ENCODE results near the gene GCN1.

Gene GCN1

DNA sequence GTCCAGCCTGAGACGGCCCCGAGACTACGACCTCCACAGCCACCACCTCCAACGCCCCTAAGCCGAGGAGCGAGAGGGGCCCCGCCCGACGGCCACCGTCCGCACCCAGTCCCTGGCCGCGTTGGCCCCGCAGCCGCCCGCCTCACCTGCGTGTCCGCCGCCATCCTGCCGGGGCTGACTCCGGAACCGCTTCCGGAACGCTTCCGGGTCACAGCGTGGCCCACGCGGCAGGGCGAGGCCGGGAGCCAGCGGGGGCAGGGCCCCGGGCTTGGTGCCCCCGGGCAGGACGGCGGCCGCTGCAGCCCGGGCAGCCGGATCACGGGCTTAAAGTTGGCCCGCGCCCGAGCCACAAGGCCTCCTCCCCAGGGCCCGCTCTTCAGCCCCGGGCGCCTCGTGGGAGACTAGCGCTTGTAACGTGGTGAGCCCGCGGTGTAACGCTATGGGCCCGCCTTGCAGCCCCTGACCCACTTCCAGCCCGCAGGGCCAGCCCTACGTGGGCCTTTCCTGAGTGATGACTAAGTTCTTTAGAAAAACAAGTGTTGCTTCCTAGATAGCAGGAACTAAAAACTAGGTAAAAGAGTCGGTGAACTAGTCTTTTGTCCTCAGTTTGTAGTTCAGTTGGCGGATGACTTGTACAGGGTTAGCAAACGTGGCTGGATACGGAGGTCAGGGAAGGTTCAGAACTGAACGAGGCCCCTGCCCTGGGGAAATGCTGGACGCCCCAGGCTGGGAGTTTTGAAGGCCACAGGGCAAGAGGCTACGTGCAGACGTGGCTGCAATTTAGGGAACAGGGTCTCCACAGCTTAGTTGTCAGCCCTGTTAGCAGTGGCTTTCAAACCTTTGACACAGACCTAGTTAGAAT lies at the start of gene GCN1:
Gene GCN1 (minus strand): TSS at position 182 of the 862 bp plus-strand sequence. CDS start 18 bp downstream, at position 164.
- peaks cover 3% of the 10 kb centered on the region for H3K4me1 ChIP-seq (ENCODE audit: control insufficient read depth, insufficient read depth, low read length)
- peaks cover 20 to 62% of the 10 kb centered on the region in 2 experiments for H3K36me3 ChIP-seq (ENCODE audit: control insufficient read depth in 2 of 2, insufficient read depth in 1 of 2, low read length in 2 of 2)
- H3K4me3 ChIP-seq (ENCODE audit: low read depth, low read length): peak within 1 kb of the TSS; percentile 97
- ChIA-PET POLR2A (interaction anchor here (1.0 to 1.1 kb wide), 2 partner anchors 31 to 108 kb away, joined by 3 read pairs; no protein-coding TSS in a partner anchor), CTCF (no interaction called here)
- no peaks in the 10 kb centered on the region for H3K9me3 ChIP-seq (ENCODE audit: control insufficient read depth, insufficient read depth, low read depth, low read length)
- peak within 1 kb of the TSS; percentile 73 for H3K27ac ChIP-seq (ENCODE audit: extremely low read depth, low read depth, low read length)
- TF ChIP-seq ZNF473 (tag by site-specific recombination; IDR thresholded peaks at IDR 0.05) (no peak), HOXA7 (CRISPR knock-in tag; IDR thresholded peaks at IDR 0.05; ENCODE audit: borderline replicate concordance) (no peak), ZNF19 (tag by site-specific recombination; IDR thresholded peaks at IDR 0.05; ENCODE audit: low read depth) (no peak), ZNF274 (IDR thresholded peaks at IDR 0.05; ENCODE audit: low read length) (no peak), ZNF274 (tag by site-specific recombination; IDR thresholded peaks at IDR 0.05; ENCODE audit: borderline replicate concordance) (no peak), PRDM10 (tag by site-specific recombination; IDR thresholded peaks at IDR 0.05) (no peak; the same call in 1 of the 2 replicates), ZNF280D (tag by site-specific recombination; IDR thresholded peaks at IDR 0.05) (no peak), ZNF776 (tag by site-specific recombination; IDR thresholded peaks at IDR 0.05; ENCODE audit: borderline replicate concordance) (no peak), ZNF785 (tag by site-specific recombination; IDR thresholded peaks at IDR 0.05) (no peak), ZNF184 (tag by site-specific recombination; IDR thresholded peaks at IDR 0.05) (no peak), HIC1 (tag by site-specific recombination; IDR thresholded peaks at IDR 0.05) (peak; percentile 84), ZEB2 (tag by site-specific recombination; IDR thresholded peaks at IDR 0.05) (no peak; the same call in 1 of the 2 replicates), ZXDB (tag by site-specific recombination; IDR thresholded peaks at IDR 0.05) (peak; percentile 89), ZNF677 (tag by site-specific recombination; IDR thresholded peaks at IDR 0.05) (0 out of 2 replicates have a peak, but pooled peaks have one; percentile 39), FEZF1 (tag by site-specific recombination; IDR thresholded peaks at IDR 0.05) (no peak; the same call in 1 of the 2 replicates), INSM2 (tag by site-specific recombination; IDR thresholded peaks at IDR 0.05) (no peak), ZNF133 (tag by site-specific recombination; IDR thresholded peaks at IDR 0.05) (no peak), ZNF112 (tag by site-specific recombination; IDR thresholded peaks at IDR 0.05) (no peak), ZNF121 (tag by site-specific recombination; IDR thresholded peaks at IDR 0.05) (peak; percentile 58; the same call in 1 of the 2 replicates), ZNF362 (tag by site-specific recombination; IDR thresholded peaks at IDR 0.05) (no peak), ZNF623 (tag by site-specific recombination; IDR thresholded peaks at IDR 0.05) (no peak)
- TF ChIP-seq, protein P1, sequence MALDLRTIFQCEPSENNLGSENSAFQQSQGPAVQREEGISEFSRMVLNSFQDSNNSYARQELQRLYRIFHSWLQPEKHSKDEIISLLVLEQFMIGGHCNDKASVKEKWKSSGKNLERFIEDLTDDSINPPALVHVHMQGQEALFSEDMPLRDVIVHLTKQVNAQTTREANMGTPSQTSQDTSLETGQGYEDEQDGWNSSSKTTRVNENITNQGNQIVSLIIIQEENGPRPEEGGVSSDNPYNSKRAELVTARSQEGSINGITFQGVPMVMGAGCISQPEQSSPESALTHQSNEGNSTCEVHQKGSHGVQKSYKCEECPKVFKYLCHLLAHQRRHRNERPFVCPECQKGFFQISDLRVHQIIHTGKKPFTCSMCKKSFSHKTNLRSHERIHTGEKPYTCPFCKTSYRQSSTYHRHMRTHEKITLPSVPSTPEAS (tag by site-specific recombination; IDR thresholded peaks at IDR 0.05): no peak
- TF ChIP-seq, protein P2, sequence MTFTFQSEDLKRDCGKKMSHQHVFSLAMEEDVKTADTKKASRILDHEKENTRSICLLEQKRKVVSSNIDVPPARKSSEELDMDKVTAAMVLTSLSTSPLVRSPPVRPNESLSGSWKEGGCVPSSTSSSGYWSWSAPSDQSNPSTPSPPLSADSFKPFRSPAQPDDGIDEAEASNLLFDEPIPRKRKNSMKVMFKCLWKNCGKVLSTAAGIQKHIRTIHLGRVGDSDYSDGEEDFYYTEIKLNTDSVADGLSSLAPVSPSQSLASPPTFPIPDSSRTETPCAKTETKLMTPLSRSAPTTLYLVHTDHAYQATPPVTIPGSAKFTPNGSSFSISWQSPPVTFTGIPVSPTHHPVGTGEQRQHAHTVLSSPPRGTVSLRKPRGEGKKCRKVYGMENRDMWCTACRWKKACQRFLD (tag by site-specific recombination; IDR thresholded peaks at IDR 0.05): no peak
